CD4-positive, alpha-beta T cell treated with Interleukin-17A for 1 hour (primary cell): ENCODE data around the gene PRAMEF10.
"Not testable (repeated sequence)": the region's sequence is repeated elsewhere in the genome, so short reads cannot be mapped to it uniquely, and the experiment has no call there.

Experiments used
- DNase-seq: peaks from one replicate; pipeline ENCODE4 v3.0.0-alpha.2; 2020

The PRAMEF10 gene

GRCh38 chr1:12898170-12898569 lies at the start of gene PRAMEF10:
Gene PRAMEF10, minus strand, starts transcription at chr1:12898270. Its CDS starts 2,423 bp downstream, at chr1:12895847.
- DNase-seq: not testable (repeated sequence)

DNA sequence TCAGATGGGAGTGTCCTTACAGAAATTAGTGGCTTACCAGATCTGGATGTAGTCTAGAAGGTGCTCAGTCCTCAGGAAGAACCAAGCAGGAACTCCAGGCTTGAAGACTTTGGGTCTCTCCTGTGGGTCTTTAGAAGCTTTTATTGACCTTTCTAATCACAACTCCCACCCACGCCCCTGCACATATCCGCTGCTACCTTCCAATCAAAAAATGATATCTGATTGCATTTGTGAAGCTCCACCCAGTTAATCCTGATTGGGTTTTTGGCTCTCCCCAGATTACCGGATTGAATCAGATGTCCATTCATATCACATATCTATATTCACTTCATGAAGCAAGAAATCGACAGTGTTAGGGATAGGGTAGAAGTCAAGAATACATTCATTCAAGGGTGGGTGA lies 49.4 kb upstream of the PRAMEF10 start, which contains the start of gene PRAMEF6:
Gene PRAMEF6 (minus strand): TSS at position 101 of the 400 bp plus-strand sequence. CDS start 5,062 bp downstream, outside the sequence.
- not testable (repeated sequence) for DNase-seq

DNA sequence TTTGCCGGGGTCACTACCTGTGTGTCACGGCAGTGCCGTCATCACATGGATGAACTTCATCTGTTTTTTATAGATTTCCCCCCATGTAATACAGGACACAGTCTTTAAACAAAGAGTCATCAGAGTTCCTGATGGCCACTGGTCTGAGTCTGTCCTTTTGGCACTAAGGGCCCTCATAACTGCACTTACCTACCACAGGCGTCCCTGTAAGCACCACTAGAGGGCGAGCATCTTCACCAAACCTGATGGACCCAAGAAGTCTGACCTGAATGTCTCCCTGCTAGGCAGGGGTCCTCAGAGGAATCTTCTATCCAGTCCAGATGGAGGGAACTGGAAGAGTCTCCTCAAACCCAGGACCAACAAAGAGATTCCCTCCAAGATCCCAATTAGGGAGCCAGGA lies 26.3 kb upstream of the PRAMEF10 start:
- DNase-seq: not testable (repeated sequence)

GRCh38 chr1:12921749-12922148 lies 23.7 kb upstream of the PRAMEF10 start:
- not testable (repeated sequence) for DNase-seq

GRCh38 chr1:12916310-12916709 lies 18.2 kb upstream of the PRAMEF10 start, which contains the start of gene PRAMEF7:
Gene PRAMEF7, plus strand, starts transcription at chr1:12916610. Its CDS starts 1,083 bp downstream, at chr1:12917693.
- not testable (repeated sequence) for DNase-seq

- DNase-seq: not testable (repeated sequence)
Measured at GRCh38 chr1:12903793-12904572, 5.9 kb upstream of the PRAMEF10 start.

GRCh38 chr1:12899186-12899585 lies 1.1 kb upstream of the PRAMEF10 start:
- not testable (repeated sequence) for DNase-seq

DNA sequence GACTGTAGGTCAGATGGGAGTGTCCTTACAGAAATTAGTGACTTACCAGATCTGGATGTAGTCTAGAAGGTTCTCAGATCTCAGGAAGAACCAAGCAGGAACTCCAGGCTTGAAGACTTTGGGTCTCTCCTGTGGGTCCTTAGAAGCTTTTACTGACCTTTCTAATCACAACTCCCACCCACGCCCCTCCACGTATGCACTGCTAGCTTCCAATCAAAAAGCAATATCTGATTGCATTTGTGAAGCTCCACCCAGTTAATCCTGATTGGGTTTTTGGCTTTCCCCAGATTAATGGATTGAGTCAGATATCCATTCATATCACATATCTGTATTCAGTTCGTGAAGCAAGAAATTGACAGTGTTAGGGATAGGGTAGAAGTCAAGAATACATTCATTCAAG lies 12.0 kb downstream of the PRAMEF10 start, which contains the start of gene PRAMEF4:
Gene PRAMEF4 (minus strand): TSS at position 101 of the 400 bp plus-strand sequence. CDS start 2,807 bp downstream, outside the sequence.
- not testable (repeated sequence) for DNase-seq

DNA sequence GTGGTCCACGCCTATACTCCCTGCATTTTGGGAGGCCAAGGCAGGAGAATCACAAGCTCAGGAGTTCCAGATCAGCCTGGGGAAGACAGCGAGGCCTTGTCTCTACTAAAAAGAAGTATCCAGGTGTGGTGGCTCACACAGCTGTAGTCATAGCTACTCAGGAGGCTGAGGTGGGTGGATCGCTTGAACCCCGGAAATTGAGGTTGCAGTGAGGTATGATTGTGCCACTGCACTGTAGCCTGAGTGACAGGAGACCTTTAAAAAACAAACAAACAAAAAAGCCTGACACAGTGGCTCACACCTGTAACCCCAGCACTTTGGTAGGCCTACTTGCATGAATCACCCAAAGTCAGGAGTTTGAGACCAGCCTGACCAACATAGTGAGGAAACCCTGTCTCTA lies 19.6 kb downstream of the PRAMEF10 start:
- DNase-seq: not testable (repeated sequence)

DNA sequence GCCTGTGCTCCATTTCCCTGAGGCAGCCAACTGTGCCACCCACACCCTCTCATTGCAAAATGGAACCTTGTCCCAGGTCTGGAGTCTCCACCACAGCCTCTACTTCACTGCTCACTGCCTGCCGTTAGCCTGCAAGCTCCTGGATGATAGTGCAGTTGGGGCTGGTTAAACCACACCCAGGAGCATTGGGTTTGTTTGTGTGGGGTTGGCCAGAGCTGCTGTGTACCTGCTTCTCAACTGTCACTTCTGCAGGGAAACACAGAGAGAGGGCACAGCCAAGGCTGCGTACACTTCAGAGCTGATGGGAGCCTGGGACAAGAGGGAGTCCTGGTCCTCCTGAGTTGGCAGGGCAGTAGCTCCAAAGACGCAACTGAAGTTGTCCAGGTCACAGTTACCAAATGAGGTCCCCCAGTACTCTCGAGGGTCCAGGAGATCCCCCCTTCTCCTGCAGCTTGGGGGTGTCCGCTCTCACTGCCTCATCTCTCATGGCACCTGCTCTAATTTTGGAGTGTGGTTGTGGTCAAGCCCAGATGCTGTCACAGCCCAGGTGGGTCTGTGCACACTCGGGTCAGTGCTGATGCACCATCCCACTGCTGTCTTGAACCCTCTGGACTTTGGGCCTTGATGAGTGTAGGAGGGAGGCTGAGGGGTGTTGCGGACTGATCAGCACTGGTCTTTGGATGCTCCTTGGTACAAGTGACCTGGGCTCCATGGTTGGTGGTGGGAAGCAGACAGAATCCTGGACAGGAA lies 34.8 kb downstream of the PRAMEF10 start:
- DNase-seq: not testable (repeated sequence)

DNA sequence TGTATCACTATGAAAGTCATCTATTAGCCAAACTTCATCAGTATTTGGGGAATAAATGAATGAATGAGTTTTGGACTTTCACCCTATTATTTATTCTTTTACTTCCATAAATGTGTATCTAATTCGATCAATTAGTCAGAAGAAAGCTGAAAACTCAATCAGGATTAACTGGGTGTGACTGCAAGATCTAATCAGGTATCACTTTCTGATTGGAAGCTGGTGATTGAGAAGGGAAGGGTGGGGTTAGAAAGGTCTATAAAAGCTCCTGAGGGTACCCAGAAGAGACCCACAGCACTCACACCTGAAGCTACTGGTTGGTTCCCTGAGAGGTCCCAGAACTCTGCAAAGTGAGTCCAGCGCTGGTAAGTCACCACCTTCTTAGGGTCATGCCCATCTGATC lies 41.3 kb downstream of the PRAMEF10 start, which contains the start of gene PRAMEF2:
Gene PRAMEF2 (plus strand): TSS at position 301 of the 400 bp plus-strand sequence. CDS start 1,924 bp downstream, outside the sequence.
- DNase-seq: not testable (repeated sequence)

DNA sequence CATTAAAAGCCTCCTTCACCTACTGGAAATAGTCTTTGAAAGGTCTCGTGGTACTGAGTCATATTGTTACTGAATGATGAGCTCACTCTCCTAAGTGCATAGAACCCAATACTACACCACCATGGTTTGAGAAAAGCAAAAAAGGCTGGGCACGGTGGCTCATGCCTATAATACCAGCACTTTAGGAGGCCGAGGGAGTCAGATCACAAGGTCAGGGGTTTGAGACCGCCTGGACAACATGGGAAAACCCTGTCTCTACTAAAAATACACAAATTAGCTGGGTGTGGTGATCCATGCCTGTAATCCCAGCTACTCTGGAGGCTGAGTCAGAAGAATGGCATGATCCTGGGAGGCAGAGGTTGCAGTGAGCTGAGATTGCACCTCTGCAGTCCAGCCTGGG lies 46.3 kb downstream of the PRAMEF10 start:
- no peak for DNase-seq

DNA sequence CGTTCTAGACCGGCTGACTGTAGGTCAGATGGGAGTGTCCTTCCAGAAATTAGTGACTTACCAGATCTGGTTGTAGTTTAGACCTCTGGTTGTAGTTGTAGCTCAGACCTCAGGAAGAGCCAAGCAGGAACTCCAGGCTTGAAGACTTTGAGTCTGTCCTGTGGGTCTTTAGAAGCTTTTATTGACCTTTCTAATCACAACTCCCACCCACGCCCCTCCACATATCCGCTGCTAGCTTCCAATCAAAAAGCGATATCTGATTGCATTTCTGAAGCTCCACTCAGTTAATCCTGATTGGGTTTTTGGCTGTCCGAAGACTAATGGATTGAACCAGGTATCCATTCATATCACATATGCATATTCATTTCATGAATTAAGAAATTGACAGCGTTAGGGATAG lies 49.5 kb downstream of the PRAMEF10 start, which contains the start of gene HNRNPCL1:
Gene HNRNPCL1 (minus strand): TSS at position 101 of the 400 bp plus-strand sequence. CDS start 431 bp downstream, outside the sequence.
- DNase-seq: not testable (repeated sequence)
